Heart left ventricle (tissue), 16 donors: ENCODE data around the gene JPH3. TPM values are rescaled to one million over a fixed set of nuclear protein-coding genes. Genes with fewer than 3 reads are reported as not detected.

ENCODE experiments used
- ATAC-seq, 4 donors: fragments of 200-7000 bp; cut with Tn5 transposase; one replicate each; pipeline ENCODE4 v1.9.1; 2020 to 2022; ENCODE audit warnings: moderate library complexity in 4 of 4, mild to moderate bottlenecking in 3 of 4, moderate number of reproducible peaks in 1 of 4
- DNase-seq, 5 donors: peaks; one replicate each; pipeline ENCODE4 v3.0.0-alpha.2; 2020
- H3K27ac ChIP-seq, 12 donors: fragments of 200-600 bp; sonication (generic) in 4 of 12; one replicate each; pipeline versions ENCODE4 v1.5.0 to v1.8.0; 2016 to 2022; ENCODE audit warnings: mild to moderate bottlenecking in 2 of 12
- H3K27me3 ChIP-seq, 9 donors: fragments of 200-600 bp; sonication (generic) in 2 of 9; one replicate each; pipeline versions ENCODE4 v1.5.1 to v1.8.0; 2016 to 2022; ENCODE audit warnings: mild to moderate bottlenecking in 3 of 9
- H3K36me3 ChIP-seq, 9 donors: fragments of 200-600 bp; sonication (generic) in 2 of 9; one replicate each; pipeline versions ENCODE4 v1.5.0 to v1.8.0; 2018 to 2022; ENCODE audit warnings: mild to moderate bottlenecking in 2 of 9
- H3K4me1 ChIP-seq, 12 donors: fragments of 200-600 bp; sonication (generic) in 4 of 12; one replicate each; pipeline versions ENCODE4 v1.5.0 to v1.8.0; 2016 to 2022; ENCODE audit warnings: mild to moderate bottlenecking in 3 of 12
- H3K4me3 ChIP-seq, 12 donors: fragments of 200-600 bp; sonication (generic) in 4 of 12; one replicate each; pipeline versions ENCODE4 v1.5.0 to v1.8.0; 2017 to 2022; ENCODE audit warnings: mild to moderate bottlenecking in 9 of 12, moderate library complexity in 4 of 12
- H3K9me3 ChIP-seq, 12 donors: fragments of 200-600 bp; sonication (generic) in 4 of 12; one replicate each; pipeline versions ENCODE4 v1.5.0 to v1.8.0; 2016 to 2022; ENCODE audit warnings: mild to moderate bottlenecking in 1 of 12
- CTCF ChIP-seq, 12 donors: fragments of 200-600 bp; sonication (generic) in 4 of 12; IDR thresholded peaks; one replicate each; pipeline versions ENCODE4 v1.5.0 to v1.8.0; 2018 to 2022; ENCODE audit warnings: antibody characterized with exemption in 12 of 12, mild to moderate bottlenecking in 5 of 12
- POLR2A ChIP-seq, 2 donors: fragments of 450-650 bp; IDR thresholded peaks; one replicate each; pipeline ENCODE4 v1.6.1; 2017; ENCODE audit warnings: antibody characterized with exemption in 2 of 2, mild to moderate bottlenecking in 2 of 2, moderate library complexity in 2 of 2
- WGBS, 4 donors: extraction: QIAGEN DNeasy Blood & Tissue Kit in 2 of 4; methylation state at CpG; one replicate each; pipeline versions ENCODE4 v1.1.5 to v1.1.7; 2013 to 2018; 5-methylcytosine and 5-hydroxymethylcytosine counted together
- intact Hi-C, 10 donors: fragments of 100-400 bp; cut with DNase I; formaldehyde crosslinking; loops; one replicate each; pipeline versions ENCODE4 v1.11.1 to v1.14.2; 2022
- polyA plus RNA-seq, 2 donors: library from polyadenylated mRNA; stranded (reverse); fragments of 200-250 nt; gene quantifications; one replicate each; pipeline ENCODE4 v1.2.3, GENCODE V29; 2013
- total RNA-seq, 9 donors: library from RNA; depleted of rRNA in 2 of 9; stranded (reverse); fragments of >200 nt in 2 of 9; fragmentation: NEBNext Ultra II Directional in 3 of 9; extraction: Animal tissue kit (Norgen Biotek cat#: 25700) in 3 of 9; gene quantifications; one replicate each; pipeline versions ENCODE4 v1.1.0 to v1.2.4, GENCODE V29; 2016 to 2023
- donor health status: ischemic (EF 13 %, LVEDD 7.1; RV severe dilation, severe dysfunction).
- donor health status: healthy with polysubstance abuse.
- donor health status: DM: no; HTN: yes; CAD: no.
- donor health status: DM: no; HTN: no; CAD: no.
- donor health status: ischemic (EF 25% LVEDD 6.9; RV normal size, moderate dysfunction).
- donor health status: ischemic (EF 25% LVEDD 5.7; RV mildly dilated, moderate dysfunction).
- donor health status: healthy.
- donor health status: DM: yes; HTN: yes; CAD: no.
- donor health status: ischemic (EF 35%, LVEDD 5.7; RV mildly dilated, moderate dysfunction).
- donor health status: nonischemic (EF 11% LVEDD 7.7; RV severe dilation, severe dysfunction).
- donor health status: DM: yes; HTN: yes; CAD: no.
- donor health status: PGD.
- donor health status: ischemic (EF 29% LVEDD 5.4; RV normal size, mild dysfunction).
- donor health status: nonischemic (EF 23%, LVEDD 6.1; RV moderate dilation, normal function).

JPH3 gene
- total and polyA plus RNA-seq, 11 donors = 0.03 to 0.58 (median 0.21) TPM; not detected in 7

DNA sequence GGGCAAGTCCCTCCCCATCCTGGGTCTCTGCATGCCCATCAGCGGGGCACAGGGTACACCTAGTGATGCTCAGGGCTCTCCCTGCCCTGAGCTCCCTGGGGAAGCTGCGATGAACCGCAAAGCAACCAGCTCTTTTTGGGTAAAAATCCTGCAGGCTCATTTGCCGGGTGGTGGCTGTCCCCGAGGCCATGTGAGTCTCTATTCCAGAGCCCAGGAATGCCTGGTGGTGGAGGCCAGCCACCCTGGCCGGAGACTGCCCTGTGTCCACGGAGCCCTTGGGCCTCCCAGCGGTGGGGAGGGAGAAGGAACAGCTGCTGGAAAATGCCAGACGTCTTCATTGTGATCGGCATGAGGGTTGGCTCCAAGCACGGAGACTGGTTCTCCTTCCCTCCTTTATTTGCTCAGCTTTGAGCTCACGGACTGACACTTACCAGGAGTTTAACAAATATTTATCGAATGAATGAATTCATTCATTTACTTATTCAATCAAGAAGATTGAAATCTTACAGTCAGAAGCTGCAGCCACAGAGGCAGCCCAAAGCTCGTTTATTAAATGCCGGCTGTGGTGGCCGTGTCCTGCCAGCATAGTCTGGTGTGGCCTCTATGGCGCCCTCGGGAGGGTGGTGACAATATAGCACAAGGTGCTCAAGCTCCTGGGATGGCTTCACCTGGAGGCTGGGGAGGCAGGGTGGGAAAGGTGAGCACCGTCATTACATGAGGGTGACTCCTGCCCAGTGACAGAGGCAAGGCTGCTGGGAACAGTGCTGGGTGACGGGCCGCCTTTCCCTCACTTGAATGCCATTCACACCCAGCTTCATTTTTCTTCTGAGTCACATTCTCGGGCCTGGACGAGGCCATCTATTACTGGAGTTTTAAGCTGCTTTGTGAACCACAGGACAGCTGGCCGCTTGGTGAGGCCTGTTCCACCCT lies 31.1 kb upstream of the JPH3 start:
- no peaks in the 10 kb centered on the region for H3K9me3 ChIP-seq
- no peaks in the 10 kb centered on the region for H3K36me3 ChIP-seq
- intact Hi-C loops = loop anchor here in 2 of 10 donors (2.0 to 5.0 kb wide), 2 partner anchors 154 kb away; no protein-coding TSS in a partner anchor
- peak overlapping the region in 2 of 12 donors; percentile 12 to 29 for H3K27ac ChIP-seq
- TF ChIP-seq POLR2A (IDR thresholded peaks at IDR 0.05) (no peak), CTCF (IDR thresholded peaks at IDR 0.05) (peak; percentile 21 to 59 (median 42))
- DNase-seq (peak in 3 of 5 donors; percentile 47 to 66 (median 52)), ATAC-seq (peak; percentile 73 to 90 (median 88))
- peaks cover 0 to 23% (median 3%) of the 10 kb centered on the region in 12 donors for H3K4me1 ChIP-seq
- H3K27me3 ChIP-seq = peaks cover 0 to 14% (median 4%) of the 10 kb centered on the region in 9 donors
- H3K4me3 ChIP-seq = no peak overlapping the region
- 40 to 47% (median 43%) methylated on average over 19 to 24 of the region's 24 CpGs for WGBS, 4 donors

DNA sequence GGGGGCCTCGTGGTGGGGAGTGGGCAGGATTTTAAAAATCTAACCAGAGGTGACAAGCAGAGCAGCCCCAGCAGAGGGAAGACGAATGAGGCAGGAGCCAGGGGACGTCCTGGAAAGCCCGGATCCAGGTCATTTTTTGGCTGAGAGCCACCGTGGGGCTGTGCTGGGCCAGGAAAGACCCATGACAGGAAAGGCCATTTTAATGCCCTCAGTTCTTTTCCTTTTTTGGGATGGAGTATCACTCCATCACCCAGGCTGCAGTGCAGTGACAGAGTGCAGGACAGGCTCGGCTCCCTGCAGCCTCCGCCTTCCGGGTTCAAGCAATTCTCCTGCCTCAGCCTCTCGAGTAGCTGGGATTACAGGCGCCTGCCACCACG lies 30.5 kb upstream of the JPH3 start:
- TF ChIP-seq CTCF (IDR thresholded peaks at IDR 0.05) (no peak), POLR2A (IDR thresholded peaks at IDR 0.05) (no peak)
- intact Hi-C loops = loop anchor here in 2 of 10 donors (2.0 to 5.0 kb wide), 2 partner anchors 155 kb away; no protein-coding TSS in a partner anchor
- no peak for DNase-seq
- Histone ChIP-seq H3K27me3 (peaks cover 0 to 20% (median 6%) of the 10 kb centered on the region in 9 donors), H3K4me1 (peaks cover 0 to 23% (median 3%) of the 10 kb centered on the region in 12 donors), H3K36me3 (no peaks in the 10 kb centered on the region), H3K4me3 (no peak overlapping the region), H3K27ac (peak overlapping the region in 2 of 12 donors; percentile 12 to 29), H3K9me3 (no peaks in the 10 kb centered on the region)
- WGBS, 4 donors = 50 to 72% (median 64%) methylated on average over 11 of the region's 11 CpGs
- ATAC-seq = no peak

DNA sequence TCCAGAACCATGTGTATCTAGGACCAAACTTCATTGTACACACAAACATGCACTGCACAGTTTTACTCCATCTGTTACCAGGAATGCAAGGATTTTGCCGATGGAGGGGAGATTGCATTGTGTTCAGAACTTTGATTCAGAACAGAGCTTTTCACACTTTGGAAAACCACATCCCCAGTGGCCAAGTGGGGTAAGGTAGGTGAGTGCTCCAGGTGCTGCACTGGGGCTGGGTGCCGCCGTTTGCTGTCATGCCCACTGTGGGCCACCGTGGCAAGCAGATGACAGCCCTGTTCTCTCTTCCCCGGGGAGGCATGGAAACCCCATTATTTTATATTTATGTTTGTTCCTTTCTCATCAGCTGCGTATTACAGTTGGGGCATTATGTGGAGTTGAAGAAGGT lies 29.3 kb upstream of the JPH3 start:
- intact Hi-C loops = loop anchor here in 1 of 10 donors (5.0 kb wide), 1 partner anchor 156 kb away; no protein-coding TSS in a partner anchor
- H3K27me3 ChIP-seq = peaks cover 0 to 27% (median 6%) of the 10 kb centered on the region in 9 donors

More for the DNA sequence above, 29.3 kb upstream of the JPH3 start:
- ATAC-seq = no peak
- no peak overlapping the region for H3K27ac ChIP-seq
- no peaks in the 10 kb centered on the region for H3K36me3 ChIP-seq
- TF ChIP-seq POLR2A (IDR thresholded peaks at IDR 0.05) (no peak), CTCF (IDR thresholded peaks at IDR 0.05) (no peak)
- H3K4me1 ChIP-seq = peaks cover 0 to 23% (median 3%) of the 10 kb centered on the region in 12 donors
- no peaks in the 10 kb centered on the region for H3K9me3 ChIP-seq
- DNase-seq = no peak
- no peak overlapping the region for H3K4me3 ChIP-seq
- WGBS, 4 donors = 74 to 79% (median 78%) methylated on average over 6 of the region's 6 CpGs
